NCI-H146 treated with DMSO at 0.1 percent for 48 hours (cell line): ENCODE data around the gene CACNA2D3.
"Not testable (repeated sequence)": the region's sequence is repeated elsewhere in the genome, so short reads cannot be mapped to it uniquely, and the experiment has no call there.

ENCODE experiments used
- DNase-seq: peaks from one replicate; lab custom pipeline; 2025; ENCODE audit not compliant: unreplicated experiment; lab: John Stamatoyannopoulos, UW

Gene CACNA2D3

DNA sequence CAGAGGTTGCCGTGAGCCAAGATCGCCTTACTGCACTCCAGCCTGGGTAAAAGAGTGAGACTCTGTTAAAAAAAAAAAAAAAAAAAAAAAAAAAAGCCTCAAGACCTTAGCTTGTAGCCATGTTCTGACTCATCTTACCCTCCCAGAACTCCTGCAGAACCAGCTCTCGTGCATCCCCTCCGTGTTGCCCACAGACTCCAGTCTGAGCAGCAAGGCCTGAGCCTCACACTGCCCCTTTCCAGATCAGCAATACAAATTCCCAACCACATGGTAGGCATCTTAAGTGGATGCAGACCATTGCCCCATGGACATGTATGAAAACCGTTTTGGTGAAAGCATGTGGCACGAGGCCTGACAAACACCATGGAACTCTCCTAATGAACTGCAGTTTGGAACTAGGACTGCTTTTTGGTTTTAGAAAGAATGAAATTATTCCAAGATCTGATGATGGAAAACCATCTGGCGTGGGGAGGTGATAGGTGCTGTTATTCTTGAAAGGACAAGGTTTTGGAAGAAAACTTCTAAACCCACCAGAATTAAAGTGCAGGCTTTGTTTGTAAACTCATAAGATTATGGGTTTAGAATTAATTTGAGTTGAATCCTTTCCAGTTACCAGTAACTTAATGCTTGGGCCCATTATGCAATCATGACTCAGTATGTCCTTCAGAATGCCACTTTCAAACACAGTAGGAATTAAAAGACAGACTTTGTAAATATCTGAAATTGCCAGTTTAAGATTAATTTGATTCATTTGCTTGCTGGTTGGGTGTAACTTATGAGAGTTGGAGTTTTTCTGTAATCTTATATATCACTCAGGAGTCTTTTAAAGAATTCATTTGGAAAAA lies 969.3 kb downstream of the CACNA2D3 start:
- no peak for DNase-seq

- DNase-seq = no peak
Observed at GRCh38 chr3:55094676-55095075, 972.3 kb downstream of the CACNA2D3 start.

DNA sequence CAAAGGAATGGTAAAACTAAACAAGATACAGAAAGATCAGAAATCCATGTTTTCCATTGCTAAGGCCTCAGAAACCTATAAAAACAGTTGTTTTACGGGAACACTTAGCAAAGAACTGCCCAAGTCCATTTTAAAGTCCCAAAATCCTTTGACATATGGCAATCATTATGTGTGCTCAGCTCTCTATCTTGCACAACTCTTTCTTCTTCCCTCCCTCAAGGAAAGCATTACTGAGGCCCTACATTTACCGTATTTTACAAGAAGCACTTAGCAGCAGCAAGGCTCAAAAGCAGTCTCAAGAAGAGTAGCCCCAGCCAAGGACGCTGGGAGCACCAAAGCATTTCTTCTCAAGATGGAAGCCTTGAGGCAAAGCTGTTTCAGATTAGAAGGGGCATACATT lies 975.1 kb downstream of the CACNA2D3 start:
- no peak for DNase-seq

DNA sequence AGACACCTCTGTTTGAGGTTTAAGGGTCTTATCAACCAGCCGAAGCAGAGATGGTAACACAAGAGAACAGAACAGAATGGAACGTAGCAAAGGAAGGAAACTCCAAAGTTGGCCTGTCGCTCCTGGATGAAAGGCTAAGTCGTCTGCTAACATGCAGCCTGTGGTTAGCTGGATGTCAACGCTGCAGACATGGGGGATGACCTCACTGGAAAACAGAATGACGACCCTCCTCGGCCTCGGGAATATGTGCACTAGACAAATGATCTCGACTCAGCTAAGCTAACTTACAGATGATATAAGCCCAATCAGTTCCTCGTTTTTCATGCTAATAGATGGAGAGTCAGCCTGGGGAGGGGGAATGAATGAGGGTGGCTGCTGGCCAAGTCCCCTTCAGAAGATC lies 983.3 kb downstream of the CACNA2D3 start:
- no peak for DNase-seq

GRCh38 chr3:55107187-55107586 lies 984.8 kb downstream of the CACNA2D3 start:
- no peak for DNase-seq

- not testable (repeated sequence) for DNase-seq
Observed at GRCh38 chr3:55111906-55112305, 989.6 kb downstream of the CACNA2D3 start.

GRCh38 chr3:55118451-55118850 lies 996.1 kb downstream of the CACNA2D3 start:
- no peak for DNase-seq

DNA sequence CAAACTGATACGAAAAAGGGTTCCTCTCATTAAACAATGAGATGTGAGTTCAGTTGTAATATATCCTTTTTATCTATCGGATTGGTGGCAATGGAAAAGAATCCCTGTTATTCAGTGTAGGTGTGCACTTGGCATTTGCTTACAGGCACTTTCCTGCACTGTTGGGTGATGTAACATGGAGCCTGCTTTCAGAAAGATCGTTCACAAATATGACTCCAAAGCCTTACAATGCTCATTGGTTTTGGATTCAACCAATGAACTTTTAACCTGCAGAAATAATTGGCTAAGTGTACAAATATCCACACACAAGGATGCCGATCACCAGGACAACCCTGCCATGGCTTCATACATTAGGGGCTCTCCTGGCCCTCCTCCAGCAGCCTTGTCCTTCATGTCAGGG lies 996.9 kb downstream of the CACNA2D3 start:
- no peak for DNase-seq

GRCh38 chr3:55122312-55122711 lies 1000.0 kb downstream of the CACNA2D3 start:
- no peak for DNase-seq
